ENCODE data around the gene PPP1R16B. TPM values are rescaled to one million over a fixed set of nuclear protein-coding genes. Genes with fewer than 3 reads are reported as not detected.
"Not testable (repeated sequence)": the region's sequence is repeated elsewhere in the genome, so short reads cannot be mapped to it uniquely, and the experiment has no call there.

The PPP1R16B gene
- total RNA-seq, 2 donors from 2014 or later, result 1.3 to 1.9 TPM

DNA sequence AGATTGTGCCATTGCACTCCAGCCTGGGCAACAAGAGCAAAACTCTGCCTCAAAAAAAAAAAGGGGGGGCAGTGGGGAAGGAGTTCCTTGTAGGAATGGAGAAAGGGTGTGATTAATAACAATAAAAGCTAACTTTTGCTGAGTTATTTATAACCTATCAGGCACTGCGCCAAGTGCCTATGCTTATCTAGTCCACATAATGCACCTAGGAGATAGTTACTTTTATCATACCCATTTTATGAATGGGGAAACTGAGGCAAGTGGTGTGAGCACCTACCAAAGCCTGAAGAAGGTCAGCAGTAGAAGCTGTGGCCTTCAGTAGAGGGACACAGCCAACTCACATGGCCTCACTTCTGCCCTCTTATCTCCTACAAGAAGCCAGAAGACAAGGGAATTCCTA, 13.6 kb upstream of the PPP1R16B start:
- Histone ChIP-seq H3K36me3 (no peaks in the 10 kb centered on the region), H3K4me1 (replicated peaks) (no peaks in the 10 kb centered on the region), H3K27me3 (replicated peaks; ENCODE audit: insufficient read depth) (no peaks in the 10 kb centered on the region), H3K9me3 (no peaks in the 10 kb centered on the region), H3K4me3 (no peak overlapping the region), H3K27ac (no peak overlapping the region)
- no peak for TF ChIP-seq POLR2A (IDR thresholded peaks at IDR 0.05)
- TF ChIP-seq POLR2AphosphoS5 (IDR thresholded peaks at IDR 0.05), result no peak
- TF ChIP-seq, protein P1, sequence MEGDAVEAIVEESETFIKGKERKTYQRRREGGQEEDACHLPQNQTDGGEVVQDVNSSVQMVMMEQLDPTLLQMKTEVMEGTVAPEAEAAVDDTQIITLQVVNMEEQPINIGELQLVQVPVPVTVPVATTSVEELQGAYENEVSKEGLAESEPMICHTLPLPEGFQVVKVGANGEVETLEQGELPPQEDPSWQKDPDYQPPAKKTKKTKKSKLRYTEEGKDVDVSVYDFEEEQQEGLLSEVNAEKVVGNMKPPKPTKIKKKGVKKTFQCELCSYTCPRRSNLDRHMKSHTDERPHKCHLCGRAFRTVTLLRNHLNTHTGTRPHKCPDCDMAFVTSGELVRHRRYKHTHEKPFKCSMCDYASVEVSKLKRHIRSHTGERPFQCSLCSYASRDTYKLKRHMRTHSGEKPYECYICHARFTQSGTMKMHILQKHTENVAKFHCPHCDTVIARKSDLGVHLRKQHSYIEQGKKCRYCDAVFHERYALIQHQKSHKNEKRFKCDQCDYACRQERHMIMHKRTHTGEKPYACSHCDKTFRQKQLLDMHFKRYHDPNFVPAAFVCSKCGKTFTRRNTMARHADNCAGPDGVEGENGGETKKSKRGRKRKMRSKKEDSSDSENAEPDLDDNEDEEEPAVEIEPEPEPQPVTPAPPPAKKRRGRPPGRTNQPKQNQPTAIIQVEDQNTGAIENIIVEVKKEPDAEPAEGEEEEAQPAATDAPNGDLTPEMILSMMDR (IDR thresholded peaks at IDR 0.05), result no peak
- 100% methylated on average over 1 of the region's 1 CpG for WGBS
- no peak for DNase-seq (ENCODE audit: low spot score)
- intact Hi-C loops (cut with DNase I), result no loop called here

DNA sequence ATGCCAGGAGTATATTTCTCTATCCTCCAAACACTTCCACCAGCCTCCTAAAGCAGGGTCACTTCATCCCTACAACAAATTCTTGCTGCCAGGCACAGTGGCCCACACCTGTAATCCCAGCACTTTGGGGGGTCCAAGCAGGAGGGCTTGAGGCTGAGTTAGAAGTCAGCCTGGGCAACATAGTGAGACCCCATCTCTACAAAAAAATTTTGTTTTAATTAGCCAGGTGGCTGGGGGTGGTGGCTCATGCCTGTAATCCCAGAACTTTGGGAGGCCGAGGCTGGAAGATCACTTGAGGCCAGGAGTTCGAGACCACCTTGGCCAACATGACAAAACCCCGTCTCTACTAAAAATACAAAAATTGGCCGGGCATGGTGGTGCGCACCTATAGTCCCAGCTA, 11.4 kb upstream of the PPP1R16B start:
- H3K27me3 ChIP-seq (replicated peaks; ENCODE audit: insufficient read depth); H3K27ac ChIP-seq; H3K4me1 ChIP-seq (replicated peaks); H3K4me3 ChIP-seq; H3K9me3 ChIP-seq; intact Hi-C loops (cut with DNase I); H3K36me3 ChIP-seq; DNase-seq (ENCODE audit: low spot score): not testable (repeated sequence)
- 92% methylated on average over 5 of the region's 5 CpGs for WGBS

DNA sequence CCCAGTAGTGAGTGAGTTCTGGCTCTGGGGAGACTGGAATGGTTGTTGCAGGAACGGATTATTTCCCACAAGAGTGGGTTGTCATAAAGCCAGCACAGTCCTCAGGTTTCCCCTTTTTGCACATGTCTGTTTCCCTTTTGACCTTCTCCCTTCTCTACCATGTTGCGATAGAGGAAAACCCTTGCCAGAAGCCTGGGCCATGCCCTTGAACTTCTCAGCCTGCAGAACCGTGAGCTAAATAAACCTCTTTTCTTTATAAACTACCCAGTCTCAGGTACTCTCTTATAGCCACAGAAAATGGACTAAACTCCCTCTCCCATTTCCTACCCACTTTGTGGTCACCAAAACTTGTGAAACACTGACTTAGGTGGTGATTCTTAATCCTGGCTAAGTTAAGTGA, 7.2 kb upstream of the PPP1R16B start:
- 83% methylated on average over 3 of the region's 3 CpGs for WGBS
- DNase-seq (ENCODE audit: low spot score), result no peak
- intact Hi-C loops (cut with DNase I), result no loop called here

DNA sequence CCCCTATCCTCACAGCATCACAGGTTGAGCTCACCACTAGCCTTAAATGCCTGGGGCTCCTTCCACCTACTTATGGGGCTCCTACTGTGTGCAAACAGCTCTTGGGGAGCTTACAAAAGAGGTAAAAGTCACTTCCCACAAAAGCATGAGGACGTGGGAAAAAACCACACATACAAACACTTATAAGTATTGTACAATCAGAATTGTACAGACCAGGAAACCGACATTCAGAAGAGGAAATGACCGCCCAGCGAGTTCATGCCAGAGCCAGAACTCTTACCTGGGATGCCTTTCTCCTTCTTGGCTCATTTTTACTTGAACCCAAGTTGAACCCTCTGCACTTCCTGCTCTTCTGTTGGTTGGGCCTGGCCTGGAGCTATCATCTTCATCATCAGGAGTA, 6.3 kb upstream of the PPP1R16B start:
- intact Hi-C loops (cut with DNase I), result no loop called here
- H3K9me3 ChIP-seq, result no peaks in the 10 kb centered on the region
- TF ChIP-seq POLR2A (IDR thresholded peaks at IDR 0.05), result no peak
- TF ChIP-seq, protein P1 (IDR thresholded peaks at IDR 0.05), result no peak
- no peak for TF ChIP-seq POLR2AphosphoS5 (IDR thresholded peaks at IDR 0.05)
- H3K4me3 ChIP-seq, result no peak overlapping the region
- H3K36me3 ChIP-seq, result no peaks in the 10 kb centered on the region
- H3K4me1 ChIP-seq (replicated peaks), result no peaks in the 10 kb centered on the region
- H3K27me3 ChIP-seq (replicated peaks; ENCODE audit: insufficient read depth), result no peaks in the 10 kb centered on the region
- DNase-seq (ENCODE audit: low spot score), result no peak
- no peak overlapping the region for H3K27ac ChIP-seq
- WGBS, result 76% methylated on average over 4 of the region's 4 CpGs

More for the DNA sequence above, 7.2 kb upstream of the PPP1R16B start:
- no peak overlapping the region for H3K27ac ChIP-seq
- TF ChIP-seq POLR2A (IDR thresholded peaks at IDR 0.05), result no peak
- TF ChIP-seq, protein P1 (IDR thresholded peaks at IDR 0.05), result no peak
- TF ChIP-seq POLR2AphosphoS5 (IDR thresholded peaks at IDR 0.05), result no peak
- H3K4me3 ChIP-seq, result no peak overlapping the region
- no peaks in the 10 kb centered on the region for H3K9me3 ChIP-seq
- no peaks in the 10 kb centered on the region for H3K27me3 ChIP-seq (replicated peaks; ENCODE audit: insufficient read depth)
- no peaks in the 10 kb centered on the region for H3K4me1 ChIP-seq (replicated peaks)
- H3K36me3 ChIP-seq, result no peaks in the 10 kb centered on the region

DNA sequence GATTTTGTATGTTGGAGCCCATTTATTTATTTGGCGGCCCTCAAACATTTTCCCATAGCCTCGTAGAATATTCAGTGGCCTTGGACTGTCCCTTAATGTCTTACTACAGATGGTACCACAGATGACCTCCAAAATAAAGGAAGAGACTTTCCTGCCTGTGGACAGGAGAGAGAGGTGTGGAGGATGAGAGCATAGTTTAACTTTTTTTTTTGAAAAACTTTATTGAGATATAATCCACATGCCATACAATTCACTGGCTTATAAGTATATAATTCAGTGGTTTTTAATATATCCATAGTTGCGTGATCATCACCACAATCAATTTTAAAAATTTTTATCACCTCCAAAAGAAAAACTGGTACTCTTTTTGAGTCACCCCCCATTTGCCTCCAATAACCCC, 4.6 kb upstream of the PPP1R16B start:
- DNase-seq (ENCODE audit: low spot score), result no peak
- Histone ChIP-seq H3K4me1 (replicated peaks) (no peaks in the 10 kb centered on the region), H3K36me3 (no peaks in the 10 kb centered on the region), H3K27ac (no peak overlapping the region), H3K9me3 (no peaks in the 10 kb centered on the region), H3K4me3 (no peak overlapping the region), H3K27me3 (replicated peaks; ENCODE audit: insufficient read depth) (no peaks in the 10 kb centered on the region)
- TF ChIP-seq, protein P1 (IDR thresholded peaks at IDR 0.05), result no peak
- TF ChIP-seq POLR2A (IDR thresholded peaks at IDR 0.05) (no peak), POLR2AphosphoS5 (IDR thresholded peaks at IDR 0.05) (no peak)
- WGBS, result 95% methylated on average over 3 of the region's 3 CpGs
- intact Hi-C loops (cut with DNase I), result no loop called here

Data from prostate gland (tissue), 2 donors.